Ecto neural progenitor cell (in vitro differentiated cells): ENCODE results near the gene GCAT.

Experiments used
- DNase-seq: peaks from one replicate; pipeline ENCODE4 v3.0.0-alpha.2; 2018; ENCODE audit warnings: low spot score

The GCAT gene

DNA sequence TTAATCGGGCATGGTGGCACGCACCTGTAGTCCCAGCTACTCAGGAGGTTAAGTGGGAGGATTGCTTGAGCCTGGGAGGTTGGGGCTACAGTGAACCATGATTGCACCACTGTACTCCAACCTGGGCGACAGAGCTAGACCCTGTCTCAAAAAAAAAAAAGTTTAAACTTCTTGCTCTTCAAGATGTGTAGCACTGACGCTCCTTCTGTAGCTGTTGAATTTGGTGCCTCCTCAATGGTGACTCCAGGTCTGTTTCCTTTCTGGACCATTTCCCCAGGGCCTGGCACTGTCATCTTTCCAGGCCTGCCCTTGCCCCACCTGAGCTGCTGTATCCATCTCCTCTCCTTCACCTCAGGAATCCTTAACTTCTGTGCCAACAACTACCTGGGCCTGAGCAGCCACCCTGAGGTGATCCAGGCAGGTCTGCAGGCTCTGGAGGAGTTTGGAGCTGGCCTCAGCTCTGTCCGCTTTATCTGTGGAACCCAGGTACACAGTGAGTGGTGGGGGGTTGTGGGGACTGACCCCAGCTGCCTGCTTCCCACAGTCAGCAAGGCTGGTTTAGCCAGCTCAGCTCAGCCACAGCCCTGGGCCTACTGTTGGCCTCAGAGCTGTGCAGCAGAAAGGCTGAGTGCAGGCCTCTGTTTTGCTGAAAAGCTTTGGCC, 2.1 kb downstream of the GCAT start:
- DNase-seq = no peak

GRCh38 chr22:37811867-37812266, 4.1 kb downstream of the GCAT start:
- DNase-seq = no peak

DNA sequence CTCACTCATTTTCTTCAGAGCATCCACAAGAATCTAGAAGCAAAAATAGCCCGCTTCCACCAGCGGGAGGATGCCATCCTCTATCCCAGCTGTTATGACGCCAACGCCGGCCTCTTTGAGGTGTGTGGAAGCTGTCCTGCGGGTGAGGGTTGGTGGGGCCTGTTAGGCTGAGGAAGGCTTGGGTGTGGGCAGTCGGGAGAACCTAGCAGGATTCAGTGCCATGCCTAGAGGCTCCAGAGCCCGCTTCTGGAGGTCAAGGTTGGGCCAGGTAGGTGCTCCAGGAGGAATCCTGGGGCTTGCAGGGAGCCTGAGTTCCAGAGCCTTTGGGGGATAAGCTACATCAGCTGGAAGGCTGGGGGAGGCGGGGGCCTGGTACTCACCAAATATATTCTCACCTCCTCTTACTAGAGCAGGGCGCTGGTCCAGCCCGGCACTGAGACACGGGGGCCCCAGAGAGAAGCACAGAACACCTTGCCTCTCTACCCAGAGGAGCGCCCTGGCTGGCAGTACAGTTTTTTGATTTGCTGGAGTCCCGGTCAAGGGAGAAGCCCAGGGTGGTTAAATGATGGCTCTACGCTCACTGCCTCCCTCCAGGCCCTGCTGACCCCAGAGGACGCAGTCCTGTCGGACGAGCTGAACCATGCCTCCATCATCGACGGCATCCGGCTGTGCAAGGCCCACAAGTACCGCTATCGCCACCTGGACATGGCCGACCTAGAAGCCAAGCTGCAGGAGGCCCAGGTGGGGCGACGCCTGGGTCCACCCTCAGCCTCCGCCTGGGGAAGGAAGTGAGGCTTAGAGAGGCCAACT, 5.3 kb downstream of the GCAT start:
- no peak for DNase-seq

GRCh38 chr22:37815593-37815992, 7.9 kb downstream of the GCAT start:
- DNase-seq = no peak

DNA sequence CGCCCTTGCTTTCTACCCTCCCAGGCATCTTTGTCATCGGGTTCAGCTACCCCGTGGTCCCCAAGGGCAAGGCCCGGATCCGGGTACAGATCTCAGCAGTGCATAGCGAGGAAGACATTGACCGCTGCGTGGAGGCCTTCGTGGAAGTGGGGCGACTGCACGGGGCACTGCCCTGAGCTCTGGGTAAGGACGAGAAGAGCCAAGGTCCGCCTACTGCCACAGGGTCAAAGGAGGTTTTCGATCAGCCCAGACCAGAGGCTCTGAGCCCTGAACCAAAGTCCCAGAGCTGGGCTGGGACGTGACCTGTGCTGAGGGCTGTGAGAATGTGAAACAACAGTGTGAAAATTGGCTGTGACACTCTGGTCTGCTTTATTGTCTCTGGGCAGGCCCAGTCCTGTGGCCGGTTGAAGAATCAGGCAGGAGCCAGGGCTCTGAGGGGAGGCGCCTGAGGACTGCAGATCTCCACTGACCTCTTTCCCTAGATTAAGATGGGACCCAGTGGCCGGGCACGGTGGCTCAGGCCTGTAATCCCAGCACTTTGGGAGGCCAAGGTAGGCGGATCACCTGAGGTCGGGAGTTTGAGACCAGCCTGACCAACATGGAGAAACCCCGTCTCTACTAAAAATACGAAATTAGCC, 8.9 kb downstream of the GCAT start:
- no peak for DNase-seq

- peak; percentile 89 for DNase-seq
Measured at GRCh38 chr22:37817705-37818408, 10.1 kb downstream of the GCAT start.

GRCh38 chr22:37818409-37819104, 10.8 kb downstream of the GCAT start:
- DNase-seq = peak; percentile 79

GRCh38 chr22:37819105-37819433, 11.3 kb downstream of the GCAT start:
- DNase-seq = no peak

- no peak for DNase-seq
Measured at GRCh38 chr22:37820350-37820749, 12.6 kb downstream of the GCAT start.

- DNase-seq = no peak
Measured at GRCh38 chr22:37822079-37822833, 14.5 kb downstream of the GCAT start.

DNA sequence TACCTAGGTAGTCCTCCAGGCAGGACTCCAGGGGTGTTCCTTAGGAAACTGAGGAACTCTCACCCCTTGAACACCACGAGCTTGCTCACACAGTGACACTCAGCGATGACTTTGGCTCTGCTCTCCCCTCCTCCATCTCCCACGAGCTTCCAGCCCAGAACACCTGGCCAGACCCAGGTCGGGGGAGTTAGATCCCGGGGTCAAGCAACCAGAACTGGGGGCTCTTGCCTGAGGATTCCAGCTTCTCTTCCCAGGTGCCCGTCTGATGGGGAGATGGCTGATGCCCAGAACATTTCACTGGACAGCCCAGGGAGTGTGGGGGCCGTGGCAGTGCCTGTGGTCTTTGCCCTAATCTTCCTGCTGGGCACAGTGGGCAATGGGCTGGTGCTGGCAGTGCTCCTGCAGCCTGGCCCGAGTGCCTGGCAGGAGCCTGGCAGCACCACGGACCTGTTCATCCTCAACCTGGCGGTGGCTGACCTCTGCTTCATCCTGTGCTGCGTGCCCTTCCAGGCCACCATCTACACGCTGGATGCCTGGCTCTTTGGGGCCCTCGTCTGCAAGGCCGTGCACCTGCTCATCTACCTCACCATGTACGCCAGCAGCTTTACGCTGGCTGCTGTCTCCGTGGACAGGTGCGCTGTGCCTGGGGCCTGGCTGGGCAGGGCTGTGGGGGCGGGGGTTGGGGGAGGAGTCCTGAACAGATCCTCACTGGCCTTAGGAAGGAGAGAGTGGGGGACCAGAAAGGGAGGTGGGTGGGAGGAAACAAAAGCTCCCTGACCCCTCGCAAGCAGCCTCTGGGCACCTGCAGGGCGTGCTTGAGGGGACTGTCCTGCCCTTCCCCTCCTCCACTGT, 15.6 kb downstream of the GCAT start, which contains the start of gene GALR3:
Gene GALR3 (plus strand): TSS at position 249 of the 852 bp plus-strand sequence. CDS start 25 bp downstream, at position 274.
- DNase-seq = no peak

DNA sequence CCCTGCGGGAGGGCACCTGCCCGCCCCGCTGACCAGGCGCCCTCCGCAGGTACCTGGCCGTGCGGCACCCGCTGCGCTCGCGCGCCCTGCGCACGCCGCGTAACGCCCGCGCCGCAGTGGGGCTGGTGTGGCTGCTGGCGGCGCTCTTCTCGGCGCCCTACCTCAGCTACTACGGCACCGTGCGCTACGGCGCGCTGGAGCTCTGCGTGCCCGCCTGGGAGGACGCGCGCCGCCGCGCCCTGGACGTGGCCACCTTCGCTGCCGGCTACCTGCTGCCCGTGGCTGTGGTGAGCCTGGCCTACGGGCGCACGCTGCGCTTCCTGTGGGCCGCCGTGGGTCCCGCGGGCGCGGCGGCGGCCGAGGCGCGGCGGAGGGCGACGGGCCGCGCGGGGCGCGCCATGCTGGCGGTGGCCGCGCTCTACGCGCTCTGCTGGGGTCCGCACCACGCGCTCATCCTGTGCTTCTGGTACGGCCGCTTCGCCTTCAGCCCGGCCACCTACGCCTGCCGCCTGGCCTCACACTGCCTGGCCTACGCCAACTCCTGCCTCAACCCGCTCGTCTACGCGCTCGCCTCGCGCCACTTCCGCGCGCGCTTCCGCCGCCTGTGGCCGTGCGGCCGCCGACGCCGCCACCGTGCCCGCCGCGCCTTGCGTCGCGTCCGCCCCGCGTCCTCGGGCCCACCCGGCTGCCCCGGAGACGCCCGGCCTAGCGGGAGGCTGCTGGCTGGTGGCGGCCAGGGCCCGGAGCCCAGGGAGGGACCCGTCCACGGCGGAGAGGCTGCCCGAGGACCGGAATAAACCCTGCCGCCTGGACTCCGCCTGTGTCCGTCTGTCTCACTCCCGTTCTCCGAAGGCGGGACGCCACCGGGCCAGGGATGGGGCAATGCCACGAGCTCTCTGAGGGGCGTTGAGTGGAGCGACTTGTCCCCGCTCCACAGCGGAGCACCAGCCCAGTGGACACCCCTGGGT, 17.2 kb downstream of the GCAT start:
- DNase-seq = no peak

DNA sequence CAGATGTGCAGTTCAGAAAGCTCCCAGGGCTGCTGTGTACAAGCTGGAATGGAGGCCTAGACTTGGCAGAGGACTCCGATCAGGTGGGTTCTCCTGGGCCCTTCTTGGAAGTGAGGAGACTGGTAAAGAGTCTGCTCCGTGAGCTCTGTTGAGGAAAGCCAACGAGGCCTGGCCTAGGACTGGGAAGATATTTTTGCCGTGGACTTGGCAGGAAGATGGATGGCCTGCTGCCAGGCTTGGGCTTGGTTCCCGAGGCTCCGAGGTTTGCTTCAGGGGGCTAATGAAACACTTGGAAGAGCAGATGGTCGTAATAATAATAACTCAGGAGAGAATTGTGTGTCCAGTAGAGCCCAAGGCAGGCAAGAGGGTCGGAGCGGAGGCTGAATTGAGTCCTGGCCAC, 19.3 kb downstream of the GCAT start:
- no peak for DNase-seq

- no peak for DNase-seq
Measured at GRCh38 chr22:37830093-37830842, 22.5 kb downstream of the GCAT start.

DNA sequence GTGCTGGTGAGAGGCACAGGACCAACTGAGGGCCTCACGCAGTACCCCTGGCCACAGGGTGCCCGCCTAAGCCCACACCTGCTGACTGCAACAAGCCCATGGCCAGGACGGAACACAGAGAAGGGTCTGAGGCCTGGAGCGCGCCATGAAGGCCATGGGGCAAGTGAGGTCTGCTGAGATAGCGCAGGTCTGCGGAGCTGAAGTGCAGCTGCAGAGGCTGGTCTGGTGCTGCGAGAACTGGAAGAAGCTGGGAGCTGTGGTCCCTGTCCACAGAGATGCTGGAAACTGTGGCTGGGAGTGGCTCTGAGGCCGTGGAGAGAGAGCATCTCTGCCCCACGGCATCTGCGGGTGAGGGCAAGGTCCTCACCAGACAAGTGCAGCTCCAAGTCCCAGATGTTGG, 23.7 kb downstream of the GCAT start:
- no peak for DNase-seq

- DNase-seq = no peak
Measured at GRCh38 chr22:37832022-37832857, 24.5 kb downstream of the GCAT start.
